BJ (cell line): Measurements from ENCODE around the gene MIB1. TPM values are rescaled to one million over a fixed set of nuclear protein-coding genes. Genes with fewer than 3 reads are reported as not detected.

ENCODE experiments used
- CTCF ChIA-PET: fragments of 350-600 bp; formaldehyde crosslinking; extraction: SDS; loops from one replicate; lab custom pipeline; 2021; ENCODE audit warnings: antibody characterized with exemption, inconsistent platforms; lab: Yijun Ruan, JAX
- POLR2A ChIA-PET: fragments of 300-600 bp; sonication (Branson Sonifier 250); formaldehyde crosslinking; extraction: SDS; loops from one replicate; lab custom pipeline; 2021; ENCODE audit warnings: antibody characterized with exemption; lab: Charles Lee
- DNase-seq: peaks from one replicate; pipeline ENCODE4 v3.0.0-alpha.2; 2011; ENCODE audit warnings: low read depth
- H3K27me3 ChIP-seq: 2 replicates; pipeline ENCODE4 v1.6.0; 2011; ENCODE audit warnings: low read length; ENCODE audit not compliant: control insufficient read depth, insufficient read depth
- H3K36me3 ChIP-seq: 2 replicates; pipeline ENCODE4 v1.5.1; 2011; ENCODE audit warnings: low read length; ENCODE audit not compliant: control insufficient read depth, insufficient read depth
- H3K4me3 ChIP-seq: 2 replicates; pipeline ENCODE4 v1.5.1; 2011; ENCODE audit warnings: low read depth, mild to moderate bottlenecking, control low read depth, low read length
- CTCF ChIP-seq: IDR thresholded peaks from 2 replicates; pipeline ENCODE4 v1.5.1; 2011; ENCODE audit warnings: low read depth, mild to moderate bottlenecking, control low read depth, inconsistent platforms, low read length, moderate library complexity; ENCODE audit not compliant: insufficient read depth
- polyA plus RNA-seq: library from polyadenylated mRNA; depleted of rRNA; stranded (reverse); fragments of >200 nt; gene quantifications from 2 replicates; pipeline ENCODE4 v1.2.3, GENCODE V29; 2011

MIB1 gene
- polyA plus RNA-seq, 1 experiment, result 10.0 TPM

GRCh38 chr18:21763846-21764646 lies 23.5 kb downstream of the MIB1 start:
- CTCF ChIA-PET, result no interaction called here
- POLR2A ChIA-PET, result no interaction called here
- DNase-seq, result no peak
- Histone ChIP-seq H3K4me3 (no peak overlapping the region), H3K36me3 (peaks cover 1% of the 10 kb centered on the region; the same call in 1 of the 2 replicates), H3K27me3 (no peaks in the 10 kb centered on the region)
- no peak for TF ChIP-seq CTCF

- H3K27me3 ChIP-seq, result no peaks in the 10 kb centered on the region
- POLR2A ChIA-PET, result interaction anchor here (1.0 kb wide), 1 partner anchor 29 kb away, joined by 3 read pairs; no protein-coding TSS in a partner anchor
- no peak for TF ChIP-seq CTCF
- DNase-seq, result no peak
- CTCF ChIA-PET, result no interaction called here
- H3K36me3 ChIP-seq, result peaks cover 1% of the 10 kb centered on the region; the same call in 1 of the 2 replicates
- no peak overlapping the region for H3K4me3 ChIP-seq
Measured at GRCh38 chr18:21769206-21769605, 28.6 kb downstream of the MIB1 start.

- CTCF ChIA-PET, result interaction anchor here (1.2 kb wide), 1 partner anchor 10 kb away, joined by 3 read pairs; no protein-coding TSS in a partner anchor
- POLR2A ChIA-PET, result no interaction called here
Measured at GRCh38 chr18:21774722-21775121, 34.1 kb downstream of the MIB1 start.

GRCh38 chr18:21777814-21778213 lies 37.2 kb downstream of the MIB1 start:
- H3K4me3 ChIP-seq, result no peak overlapping the region
- CTCF ChIA-PET, result no interaction called here

More at GRCh38 chr18:21774722-21775121, 34.1 kb downstream of the MIB1 start:
- no peak for DNase-seq
- Histone ChIP-seq H3K27me3 (no peaks in the 10 kb centered on the region), H3K4me3 (no peak overlapping the region), H3K36me3 (no peaks in the 10 kb centered on the region; the same call in 1 of the 2 replicates)
- no peak for TF ChIP-seq CTCF

More at GRCh38 chr18:21777814-21778213, 37.2 kb downstream of the MIB1 start:
- DNase-seq, result no peak
- H3K27me3 ChIP-seq, result no peaks in the 10 kb centered on the region
- no peak for TF ChIP-seq CTCF
- POLR2A ChIA-PET, result no interaction called here
- no peaks in the 10 kb centered on the region; the same call in 1 of the 2 replicates for H3K36me3 ChIP-seq
